Measurements from ENCODE around the gene GMPPB.
A peak's percentile ranks its signal among the peaks of the same experiment; 100 is the strongest.

Gene GMPPB

DNA sequence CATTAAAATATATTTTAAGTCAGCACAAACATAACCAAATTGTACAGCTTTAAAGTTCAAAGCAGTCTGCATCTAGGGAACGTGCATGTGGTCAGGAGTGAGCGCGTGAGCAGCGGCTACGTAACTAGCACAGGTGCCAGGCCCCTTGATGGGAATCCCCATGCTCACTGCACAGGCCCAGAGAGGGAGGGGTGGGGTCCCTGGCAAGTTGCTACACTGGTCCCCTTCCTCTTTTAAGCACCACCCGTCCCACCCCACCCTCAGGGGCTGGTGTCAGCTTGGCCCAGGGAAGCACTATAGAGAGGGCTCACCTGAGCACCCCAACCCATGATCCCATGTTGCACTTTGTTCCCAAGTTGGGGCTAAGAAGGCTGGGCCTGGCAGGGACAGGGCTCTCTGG lies 835 bp upstream of the GMPPB start:
- Mint-ChIP-seq H3K4me3 (peak overlapping the region; percentile 86), H3K27ac (ENCODE audit: low read depth) (peak overlapping the region; percentile 96), H3K4me1 (peaks cover 32% of the 10 kb centered on the region), H3K36me3 (ENCODE audit: insufficient read depth) (peaks cover 41% of the 10 kb centered on the region), H3K27me3 (no peaks in the 10 kb centered on the region), H3K9me3 (no peaks in the 10 kb centered on the region)
- peak; percentile 7 for ATAC-seq (replicated peaks; ENCODE audit: extremely low read depth, poor library complexity, severe bottlenecking)
- no peak for DNase-seq (ENCODE audit: low spot score in 2 of 2)

DNA sequence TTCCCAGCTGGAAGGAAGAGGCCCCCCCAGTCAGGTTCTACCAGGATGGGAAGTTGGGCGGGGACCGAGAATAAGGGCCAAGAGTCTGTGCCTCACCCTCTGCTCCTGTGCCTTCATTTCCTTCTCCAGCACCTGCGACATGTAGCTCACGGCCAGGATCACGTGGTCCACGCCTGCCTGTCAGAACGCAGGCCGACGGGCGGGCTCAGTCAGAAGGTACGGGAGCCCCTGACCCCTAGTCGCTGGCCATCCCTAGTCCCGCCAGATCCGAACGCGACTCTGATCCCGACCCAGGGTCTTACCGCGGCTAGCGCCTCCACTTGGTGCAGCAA lies 489 bp downstream of the GMPPB start:
- H3K27me3 Mint-ChIP-seq, result no peaks in the 10 kb centered on the region
- DNase-seq (ENCODE audit: low spot score in 2 of 2) (no peak), ATAC-seq (replicated peaks; ENCODE audit: extremely low read depth, poor library complexity, severe bottlenecking) (peak; percentile 27)
- H3K36me3 Mint-ChIP-seq (ENCODE audit: insufficient read depth), result peaks cover 42% of the 10 kb centered on the region
- peaks cover 44% of the 10 kb centered on the region for H3K4me1 Mint-ChIP-seq
- H3K9me3 Mint-ChIP-seq, result no peaks in the 10 kb centered on the region
- H3K4me3 Mint-ChIP-seq, result peak overlapping the region; percentile 86
- H3K27ac Mint-ChIP-seq (ENCODE audit: low read depth), result peak overlapping the region; percentile 96

DNA sequence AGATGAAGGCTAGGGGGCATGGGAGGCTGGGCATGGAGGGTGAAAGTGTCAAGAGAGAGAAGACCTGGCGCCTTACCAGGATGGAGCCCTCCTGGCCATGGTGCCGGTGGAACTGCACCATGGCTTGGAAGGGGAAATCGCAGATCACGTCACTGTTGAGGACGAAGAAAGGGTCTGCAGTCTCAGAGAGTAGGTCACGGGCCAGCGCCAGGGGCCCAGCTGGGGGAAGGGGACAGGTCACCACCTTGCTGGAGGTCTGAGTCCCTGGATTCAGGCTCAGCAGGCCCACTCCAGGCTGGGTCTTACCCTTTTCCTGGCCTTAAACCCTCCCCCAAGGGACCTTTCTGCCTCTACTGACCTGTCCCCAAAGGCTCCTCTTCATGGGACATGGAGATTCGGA lies 855 bp downstream of the GMPPB start:
- Mint-ChIP-seq H3K27me3 (no peaks in the 10 kb centered on the region), H3K36me3 (ENCODE audit: insufficient read depth) (peaks cover 42% of the 10 kb centered on the region), H3K9me3 (no peaks in the 10 kb centered on the region), H3K4me3 (peak overlapping the region; percentile 86), H3K27ac (ENCODE audit: low read depth) (peak overlapping the region; percentile 96), H3K4me1 (peaks cover 44% of the 10 kb centered on the region)
- DNase-seq (ENCODE audit: low spot score in 2 of 2) (no peak), ATAC-seq (replicated peaks; ENCODE audit: extremely low read depth, poor library complexity, severe bottlenecking) (no peak)

DNA sequence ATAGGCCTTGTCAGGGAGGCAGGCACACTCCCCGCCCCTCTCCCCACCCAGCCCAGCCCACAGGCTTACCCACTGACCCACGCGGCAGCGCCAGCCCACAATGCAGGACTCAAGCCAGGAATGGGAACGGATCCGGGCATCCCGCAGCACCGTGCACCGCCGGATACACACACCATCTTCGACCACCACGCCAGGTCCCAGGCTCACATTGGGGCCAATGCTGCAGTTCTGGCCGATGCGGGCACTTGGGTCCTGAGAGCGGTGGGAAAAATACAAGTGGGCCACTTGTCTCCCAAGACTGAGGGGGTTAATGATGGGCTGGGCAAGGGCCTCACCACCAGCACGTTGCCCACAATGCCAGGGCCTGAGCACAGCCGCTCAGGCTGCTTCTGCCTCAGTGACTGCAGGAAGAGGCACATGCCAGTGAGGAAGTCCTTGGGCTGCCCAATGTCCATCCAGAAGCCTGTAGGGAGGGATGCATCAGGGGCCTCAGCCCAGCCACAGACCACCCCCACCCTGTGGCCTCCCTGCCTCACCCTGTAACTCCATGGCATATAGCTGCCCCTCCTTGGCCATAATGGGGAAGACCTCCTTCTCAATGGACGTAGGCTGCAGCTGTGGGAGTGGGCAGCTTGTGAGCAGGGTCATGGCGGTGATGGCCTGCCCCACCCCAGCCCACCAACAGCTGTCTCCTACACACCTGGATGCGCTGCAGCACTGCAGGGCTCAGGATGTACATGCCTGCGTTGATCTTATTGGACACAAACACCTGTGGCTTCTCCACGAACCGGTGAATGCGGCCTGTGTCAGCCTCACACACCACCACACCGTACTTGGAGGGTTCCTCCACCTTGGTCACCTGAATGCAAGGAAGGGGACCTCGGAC lies 1.6 kb downstream of the GMPPB start:
- DNase-seq (ENCODE audit: low spot score in 2 of 2) (no peak), ATAC-seq (replicated peaks; ENCODE audit: extremely low read depth, poor library complexity, severe bottlenecking) (no peak)
- H3K4me1 Mint-ChIP-seq, result peaks cover 44% of the 10 kb centered on the region
- no peaks in the 10 kb centered on the region for H3K9me3 Mint-ChIP-seq
- peak overlapping the region; percentile 96 for H3K27ac Mint-ChIP-seq (ENCODE audit: low read depth)
- H3K27me3 Mint-ChIP-seq, result no peaks in the 10 kb centered on the region
- H3K36me3 Mint-ChIP-seq (ENCODE audit: insufficient read depth), result peaks cover 39% of the 10 kb centered on the region
- peak overlapping the region; percentile 86 for H3K4me3 Mint-ChIP-seq

DNA sequence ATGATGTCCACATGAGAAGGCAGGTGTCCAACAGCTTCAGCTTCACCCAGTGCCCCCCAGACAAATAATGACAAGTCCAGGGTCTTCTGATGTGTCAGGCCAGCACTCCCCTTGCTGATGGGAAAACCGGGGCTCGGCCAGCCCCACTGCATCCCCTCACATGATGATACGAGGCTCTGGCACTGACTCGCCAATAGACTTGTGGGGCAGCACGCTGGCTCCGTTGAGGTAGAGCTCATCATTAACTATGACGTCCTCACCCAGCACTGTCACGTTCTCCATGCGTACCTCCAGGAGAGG lies 2.2 kb downstream of the GMPPB start:
- peaks cover 44% of the 10 kb centered on the region for H3K4me1 Mint-ChIP-seq
- ATAC-seq (replicated peaks; ENCODE audit: extremely low read depth, poor library complexity, severe bottlenecking) (no peak), DNase-seq (ENCODE audit: low spot score in 2 of 2) (no peak)
- H3K9me3 Mint-ChIP-seq, result no peaks in the 10 kb centered on the region
- H3K4me3 Mint-ChIP-seq, result peak overlapping the region; percentile 84
- H3K36me3 Mint-ChIP-seq (ENCODE audit: insufficient read depth), result peaks cover 34% of the 10 kb centered on the region
- H3K27me3 Mint-ChIP-seq, result no peaks in the 10 kb centered on the region
- H3K27ac Mint-ChIP-seq (ENCODE audit: low read depth), result no peak overlapping the region

DNA sequence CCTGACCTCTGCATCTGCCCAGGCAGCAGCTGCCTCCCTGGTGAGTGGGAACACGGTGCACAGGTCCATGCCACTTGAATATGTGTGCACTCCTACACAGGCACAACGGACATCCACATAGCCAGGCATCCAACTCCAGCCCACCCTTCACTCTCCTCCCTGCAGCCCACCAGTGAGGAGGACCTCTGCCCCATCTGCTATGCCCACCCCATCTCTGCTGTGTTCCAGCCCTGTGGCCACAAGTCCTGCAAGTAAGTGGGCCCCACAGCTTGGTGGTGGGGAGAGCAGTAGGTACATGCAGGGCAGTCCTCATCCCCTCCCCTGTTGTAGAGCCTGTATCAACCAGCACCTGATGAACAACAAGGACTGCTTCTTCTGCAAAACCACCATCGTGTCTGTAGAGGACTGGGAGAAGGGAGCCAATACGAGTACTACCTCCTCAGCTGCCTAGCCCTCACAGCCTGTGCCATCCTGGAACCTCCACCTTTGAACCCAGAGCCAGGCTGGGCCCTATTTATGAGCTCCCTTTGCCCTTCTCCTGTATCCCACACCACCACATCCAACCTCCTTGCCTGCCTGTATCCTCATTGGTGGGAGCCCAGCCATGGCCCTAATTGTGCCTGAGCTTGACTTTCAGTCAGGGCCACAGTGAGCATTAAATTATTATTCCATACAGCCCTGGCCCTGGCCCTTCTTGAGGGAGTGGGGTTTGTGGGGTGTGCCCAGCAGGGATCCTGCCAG lies 2.7 kb downstream of the GMPPB start:
- no peak for DNase-seq (ENCODE audit: low spot score in 2 of 2)
- no peak for ATAC-seq (replicated peaks; ENCODE audit: extremely low read depth, poor library complexity, severe bottlenecking)
- no peak overlapping the region for H3K27ac Mint-ChIP-seq (ENCODE audit: low read depth)
- peaks cover 34% of the 10 kb centered on the region for H3K36me3 Mint-ChIP-seq (ENCODE audit: insufficient read depth)
- peaks cover 44% of the 10 kb centered on the region for H3K4me1 Mint-ChIP-seq
- H3K9me3 Mint-ChIP-seq, result no peaks in the 10 kb centered on the region
- H3K4me3 Mint-ChIP-seq, result peak overlapping the region; percentile 84
- no peaks in the 10 kb centered on the region for H3K27me3 Mint-ChIP-seq

DNA sequence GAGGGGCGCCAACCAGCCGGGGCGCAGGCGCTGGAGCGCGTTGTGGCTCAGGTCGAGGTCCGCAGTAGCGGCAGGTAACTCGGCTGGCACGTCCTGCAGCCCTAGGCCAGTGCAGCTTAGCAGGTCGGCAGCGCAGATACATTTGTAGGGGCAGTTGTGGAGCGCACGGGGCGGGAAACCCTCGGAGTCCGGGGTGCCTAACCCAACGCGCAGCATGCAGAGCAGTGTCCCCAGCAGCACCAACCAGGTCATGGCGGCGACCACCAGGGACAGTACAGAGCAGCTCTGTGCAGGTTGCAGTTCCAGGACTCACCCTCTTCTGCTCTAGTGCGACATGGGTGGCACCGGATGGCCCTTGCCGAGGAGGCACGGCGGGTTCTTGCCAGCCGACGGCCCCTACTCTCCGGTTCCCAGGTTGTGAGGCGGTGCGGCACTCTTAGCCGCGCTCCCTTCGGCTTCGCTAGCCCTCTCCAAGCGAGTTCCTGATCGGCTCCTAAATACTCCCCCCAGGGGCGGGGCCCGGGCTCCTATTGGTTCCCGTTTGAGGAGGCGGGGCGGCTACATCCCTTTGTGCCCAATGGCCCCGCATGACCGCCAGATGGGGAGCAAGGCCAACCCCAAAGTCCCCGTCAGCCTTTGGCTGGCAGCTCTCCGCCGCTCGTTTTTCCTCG lies 4.4 kb downstream of the GMPPB start, which contains the start of gene AMIGO3:
Gene AMIGO3, minus strand, starts transcription at position 471 of the 671 bp plus-strand sequence. Its CDS starts 219 bp downstream, at position 252.
- Mint-ChIP-seq H3K4me3 (peak within 1 kb of the TSS; percentile 84), H3K27ac (ENCODE audit: low read depth) (peak within 1 kb of the TSS; percentile 86), H3K27me3 (no peaks in the 10 kb centered on the region), H3K4me1 (peaks cover 38% of the 10 kb centered on the region), H3K9me3 (no peaks in the 10 kb centered on the region), H3K36me3 (ENCODE audit: insufficient read depth) (peaks cover 30% of the 10 kb centered on the region)
- ATAC-seq (replicated peaks; ENCODE audit: extremely low read depth, poor library complexity, severe bottlenecking) (peak; percentile 85), DNase-seq (ENCODE audit: low spot score in 2 of 2) (peak; percentile 82 to 88)

DNA sequence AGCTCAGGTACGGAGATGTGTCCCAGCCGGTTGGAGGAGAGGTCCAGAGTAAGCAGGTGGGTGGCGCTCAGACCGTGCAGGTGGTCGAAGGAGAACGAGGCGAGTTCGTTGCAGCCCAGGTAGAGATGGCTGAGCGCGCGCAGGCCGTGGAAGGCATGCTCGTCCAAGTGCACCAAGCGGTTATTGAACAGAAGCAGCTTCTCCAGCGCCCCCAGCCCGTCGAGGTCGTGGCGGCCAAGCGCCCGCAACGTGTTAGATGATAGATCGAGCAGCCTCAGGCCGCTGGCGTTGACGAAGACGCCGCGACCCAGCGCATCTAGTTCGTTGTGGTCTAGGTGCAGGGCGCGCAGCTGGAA lies 4.9 kb downstream of the GMPPB start:
- Mint-ChIP-seq H3K9me3 (no peaks in the 10 kb centered on the region), H3K4me3 (peak overlapping the region; percentile 84), H3K4me1 (peaks cover 34% of the 10 kb centered on the region), H3K36me3 (ENCODE audit: insufficient read depth) (peaks cover 25% of the 10 kb centered on the region), H3K27me3 (no peaks in the 10 kb centered on the region), H3K27ac (ENCODE audit: low read depth) (peak overlapping the region; percentile 86)
- DNase-seq (ENCODE audit: low spot score in 2 of 2) (no peak), ATAC-seq (replicated peaks; ENCODE audit: extremely low read depth, poor library complexity, severe bottlenecking) (no peak)

DNA sequence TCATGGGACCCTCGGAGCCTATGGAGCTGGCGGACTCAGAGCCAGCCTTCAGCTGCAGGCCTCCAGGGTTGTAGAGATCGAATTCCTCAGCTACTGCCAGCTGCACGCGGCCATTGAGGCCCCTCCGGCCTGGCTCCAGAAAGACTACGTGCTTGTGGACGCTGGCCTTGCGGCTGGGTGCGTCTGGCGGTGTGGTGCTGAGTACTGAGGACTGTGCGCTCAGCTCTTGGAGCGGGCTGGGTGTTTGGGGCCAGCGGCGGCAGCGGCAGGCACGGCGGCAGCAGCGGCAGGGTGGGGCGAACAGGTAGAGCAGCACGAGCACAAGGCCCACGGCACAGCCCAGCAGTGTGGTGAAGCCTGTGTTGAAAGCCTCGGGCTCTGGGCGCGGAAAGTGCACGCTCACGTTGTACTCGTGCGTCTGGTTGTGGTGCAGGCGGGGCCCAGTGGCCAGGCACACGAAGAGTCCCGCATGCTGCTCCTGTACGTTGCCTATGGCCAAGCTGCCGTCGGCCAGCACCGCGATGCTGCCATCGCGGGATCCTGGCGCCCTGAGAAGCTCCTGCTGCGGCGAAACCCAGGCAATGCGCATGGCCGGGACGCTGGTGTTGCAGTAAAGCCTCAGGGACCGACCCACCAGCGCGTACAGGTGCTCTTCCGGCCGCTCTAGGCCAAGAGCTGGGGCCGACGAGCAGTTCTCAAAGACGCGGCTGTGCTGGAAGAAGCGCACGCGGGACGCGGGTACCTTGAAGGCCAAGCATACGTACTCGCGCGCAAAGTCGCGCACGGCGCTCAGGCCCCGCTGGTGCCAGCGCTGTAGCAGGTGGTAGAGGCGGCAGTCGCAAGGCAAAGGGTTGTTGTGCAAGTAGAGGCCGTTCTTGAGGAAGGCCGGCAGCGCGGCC lies 5.5 kb downstream of the GMPPB start:
- DNase-seq (ENCODE audit: low spot score in 2 of 2), result no peak

DNA sequence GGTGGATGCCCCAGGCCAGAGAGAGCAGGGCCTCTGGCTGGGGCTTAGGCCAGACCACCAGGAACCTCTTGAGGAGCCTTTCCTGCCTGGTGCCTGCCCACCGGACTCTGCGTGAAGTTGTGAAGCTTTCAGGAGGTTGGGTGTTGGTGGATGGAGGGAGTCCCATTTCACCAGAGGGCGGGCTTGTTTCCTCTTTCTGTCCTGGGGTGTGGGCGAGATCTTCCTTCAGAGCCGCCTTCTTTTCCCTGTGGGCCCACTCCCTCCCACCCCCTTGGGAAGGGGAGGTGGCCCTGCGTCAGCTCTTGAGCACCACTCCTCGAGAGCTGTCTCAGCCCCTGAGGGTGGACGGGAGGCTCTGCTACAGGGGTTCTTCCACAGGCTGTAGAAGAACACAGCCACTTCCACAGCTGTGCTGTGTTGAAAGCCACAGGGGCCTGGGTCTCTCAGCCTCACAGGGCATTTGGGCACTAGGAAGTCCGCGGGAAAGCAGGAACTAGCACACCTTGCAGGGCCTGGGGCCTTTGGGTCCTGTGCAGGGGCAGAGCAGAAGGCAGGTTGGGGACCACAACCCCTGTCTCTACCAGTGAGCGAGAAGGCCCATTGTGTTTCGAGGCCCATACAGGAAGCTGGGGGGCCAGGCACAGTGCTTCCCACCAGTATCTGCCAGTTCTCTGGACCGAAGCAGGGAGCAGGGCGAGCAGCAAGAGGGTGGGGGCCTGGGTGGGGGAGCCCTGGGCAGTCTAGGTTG lies 6.4 kb downstream of the GMPPB start:
- H3K27me3 Mint-ChIP-seq, result no peaks in the 10 kb centered on the region
- peaks cover 24% of the 10 kb centered on the region for H3K4me1 Mint-ChIP-seq
- ATAC-seq (replicated peaks; ENCODE audit: extremely low read depth, poor library complexity, severe bottlenecking) (no peak), DNase-seq (ENCODE audit: low spot score in 2 of 2) (no peak)
- no peak overlapping the region for H3K27ac Mint-ChIP-seq (ENCODE audit: low read depth)
- H3K36me3 Mint-ChIP-seq (ENCODE audit: insufficient read depth), result peaks cover 21% of the 10 kb centered on the region
- H3K4me3 Mint-ChIP-seq, result peak overlapping the region; percentile 31
- no peaks in the 10 kb centered on the region for H3K9me3 Mint-ChIP-seq

More for the DNA sequence above, 5.5 kb downstream of the GMPPB start:
- H3K4me1 Mint-ChIP-seq, result peaks cover 33% of the 10 kb centered on the region
- H3K27ac Mint-ChIP-seq (ENCODE audit: low read depth), result peak overlapping the region; percentile 75
- peak overlapping the region; percentile 84 for H3K4me3 Mint-ChIP-seq
- no peaks in the 10 kb centered on the region for H3K27me3 Mint-ChIP-seq
- H3K36me3 Mint-ChIP-seq (ENCODE audit: insufficient read depth), result peaks cover 21% of the 10 kb centered on the region
- ATAC-seq (replicated peaks; ENCODE audit: extremely low read depth, poor library complexity, severe bottlenecking), result no peak
- no peaks in the 10 kb centered on the region for H3K9me3 Mint-ChIP-seq

DNA sequence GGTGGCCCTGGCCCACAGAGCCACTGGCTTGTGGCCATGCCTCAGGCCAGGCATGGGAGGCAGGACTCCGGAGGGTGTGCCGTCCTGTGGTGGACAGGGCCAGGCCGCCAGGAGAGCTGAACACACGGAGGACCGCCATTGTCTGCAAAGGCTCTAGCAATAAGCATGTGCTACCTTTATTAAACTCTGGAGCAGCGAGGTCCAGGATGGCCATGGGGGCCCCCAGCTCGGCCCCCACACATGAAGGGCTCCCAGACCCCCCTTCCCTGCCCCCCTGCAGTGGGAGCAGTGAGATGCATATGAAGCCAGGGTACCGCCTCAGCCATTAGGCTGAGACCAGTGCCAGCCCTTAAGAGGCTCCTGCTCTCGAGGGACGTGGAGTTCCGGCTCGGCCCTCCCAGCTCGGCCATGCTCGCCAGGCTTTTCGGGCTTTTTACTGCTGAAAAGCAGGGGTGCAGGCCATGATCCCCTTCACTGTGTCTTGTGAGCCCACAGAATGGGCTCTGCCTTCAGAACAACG lies 7.0 kb downstream of the GMPPB start:
- Mint-ChIP-seq H3K4me3 (no peak overlapping the region), H3K36me3 (ENCODE audit: insufficient read depth) (peaks cover 18% of the 10 kb centered on the region), H3K4me1 (peaks cover 24% of the 10 kb centered on the region), H3K9me3 (no peaks in the 10 kb centered on the region), H3K27me3 (no peaks in the 10 kb centered on the region), H3K27ac (ENCODE audit: low read depth) (no peak overlapping the region)
- ATAC-seq (replicated peaks; ENCODE audit: extremely low read depth, poor library complexity, severe bottlenecking), result no peak
- no peak for DNase-seq (ENCODE audit: low spot score in 2 of 2)
